Measurements from ENCODE around the gene NAT10. TPM values are rescaled to one million over a fixed set of nuclear protein-coding genes. Genes with fewer than 3 reads are reported as not detected.
"Not testable (repeated sequence)": the region's sequence is repeated elsewhere in the genome, so short reads cannot be mapped to it uniquely, and the experiment has no call there.

Gene NAT10
- total and polyA plus RNA-seq, 8 donors: 30.0 to 69.3 (median 62.6) TPM

- intact Hi-C loops (cut with DNase I): no loop called here
- Histone ChIP-seq H3K4me1 (peaks cover 0 to 68% of the 10 kb centered on the region in 2 donors), H3K9me3 (no peaks in the 10 kb centered on the region), H3K36me3 (peaks cover 0 to 30% of the 10 kb centered on the region in 2 donors), H3K27me3 (no peaks in the 10 kb centered on the region), H3K4me3 (no peak overlapping the region), H3K27ac (no peak overlapping the region)
- no peak for TF ChIP-seq CTCF (IDR thresholded peaks at IDR 0.05)
- DNase-seq: no peak
- ATAC-seq: no peak
Observed at GRCh38 chr11:34064291-34064690, 41.1 kb upstream of the NAT10 start.

GRCh38 chr11:34065505-34066203 is 39.8 kb upstream of the NAT10 start:
- ATAC-seq (no peak), DNase-seq (no peak)
- Histone ChIP-seq H3K36me3 (peaks cover 0 to 30% of the 10 kb centered on the region in 2 donors), H3K9me3 (no peaks in the 10 kb centered on the region), H3K4me3 (no peak overlapping the region), H3K27me3 (no peaks in the 10 kb centered on the region), H3K4me1 (peaks cover 0 to 63% of the 10 kb centered on the region in 2 donors), H3K27ac (no peak overlapping the region)
- TF ChIP-seq CTCF (IDR thresholded peaks at IDR 0.05): no peak
- intact Hi-C loops (cut with DNase I): no loop called here

- Histone ChIP-seq H3K4me1 (peaks cover 0 to 57% of the 10 kb centered on the region in 2 donors), H3K36me3 (peaks cover 0 to 28% of the 10 kb centered on the region in 2 donors)
- ATAC-seq; H3K27me3 ChIP-seq; H3K4me3 ChIP-seq; intact Hi-C loops (cut with DNase I); DNase-seq; H3K27ac ChIP-seq; H3K9me3 ChIP-seq: not testable (repeated sequence)
Observed at GRCh38 chr11:34066766-34067165, 38.7 kb upstream of the NAT10 start.

- H3K27ac ChIP-seq: peak overlapping the region in 1 of 2 donors; percentile 28
- ATAC-seq (no peak), DNase-seq (no peak)
- no peak overlapping the region for H3K4me3 ChIP-seq
- no peaks in the 10 kb centered on the region for H3K27me3 ChIP-seq
- no peaks in the 10 kb centered on the region for H3K9me3 ChIP-seq
- intact Hi-C loops (cut with DNase I): no loop called here
- H3K4me1 ChIP-seq: peaks cover 0 to 59% of the 10 kb centered on the region in 2 donors
- TF ChIP-seq CTCF (IDR thresholded peaks at IDR 0.05): no peak
- H3K36me3 ChIP-seq: peaks cover 0 to 33% of the 10 kb centered on the region in 2 donors
Observed at GRCh38 chr11:34067383-34068065, 37.9 kb upstream of the NAT10 start.

GRCh38 chr11:34068111-34068510 is 37.3 kb upstream of the NAT10 start:
- DNase-seq (peak in 2 of 4 donors; percentile 8 to 12), ATAC-seq (peak; percentile 83)
- H3K27me3 ChIP-seq: no peaks in the 10 kb centered on the region
- intact Hi-C loops (cut with DNase I): no loop called here
- peak overlapping the region in 1 of 2 donors; percentile 28 for H3K27ac ChIP-seq
- peaks cover 0 to 39% of the 10 kb centered on the region in 2 donors for H3K36me3 ChIP-seq
- H3K9me3 ChIP-seq: no peaks in the 10 kb centered on the region
- no peak overlapping the region for H3K4me3 ChIP-seq
- peaks cover 0 to 57% of the 10 kb centered on the region in 2 donors for H3K4me1 ChIP-seq
- no peak for TF ChIP-seq CTCF (IDR thresholded peaks at IDR 0.05)

- H3K4me3 ChIP-seq; DNase-seq; H3K27me3 ChIP-seq; H3K27ac ChIP-seq; ATAC-seq; H3K9me3 ChIP-seq; intact Hi-C loops (cut with DNase I): not testable (repeated sequence)
- Histone ChIP-seq H3K36me3 (peaks cover 0 to 53% of the 10 kb centered on the region in 2 donors), H3K4me1 (peaks cover 0 to 42% of the 10 kb centered on the region in 2 donors)
Observed at GRCh38 chr11:34071306-34071705, 34.1 kb upstream of the NAT10 start.

Data from left lung (tissue), 10 donors.